Immature natural killer cell (primary cell): ENCODE results near the gene TGFB1. TPM values are rescaled to one million over a fixed set of nuclear protein-coding genes. Genes with fewer than 3 reads are reported as not detected.

Source experiments
- DNase-seq, 3 donors: peaks; one replicate each; pipeline ENCODE4 v3.0.0; 2022; ENCODE audit warnings: mixed read lengths in 1 of 3
- H3K27ac Mint-ChIP-seq, 6 donors: one replicate each; pipeline ENCODE4 v1.8.0; 2020; ENCODE audit warnings: mixed read lengths in 6 of 6, mild to moderate bottlenecking in 5 of 6, inconsistent platforms in 4 of 6, moderate library complexity in 3 of 6
- H3K27me3 Mint-ChIP-seq, 3 donors: one replicate each; pipeline ENCODE4 v1.8.0; 2020 to 2021; ENCODE audit warnings: low read depth in 3 of 3, mild to moderate bottlenecking in 3 of 3, mixed read lengths in 3 of 3, moderate library complexity in 3 of 3, inconsistent platforms in 1 of 3
- H3K36me3 Mint-ChIP-seq, 3 donors: one replicate each; pipeline ENCODE4 v1.8.0; 2020; ENCODE audit warnings: mixed read lengths in 3 of 3, inconsistent platforms in 2 of 3, mild to moderate bottlenecking in 2 of 3
- H3K4me1 Mint-ChIP-seq, 2 donors: one replicate each; pipeline ENCODE4 v1.8.0; 2020; ENCODE audit warnings: inconsistent platforms in 2 of 2, mild to moderate bottlenecking in 2 of 2, mixed read lengths in 2 of 2, moderate library complexity in 1 of 2
- H3K4me3 Mint-ChIP-seq, 5 donors: one replicate each; pipeline ENCODE4 v1.8.0; 2020; ENCODE audit warnings: mild to moderate bottlenecking in 5 of 5, mixed read lengths in 5 of 5, inconsistent platforms in 3 of 5, moderate library complexity in 3 of 5
- H3K9me3 Mint-ChIP-seq, 6 donors: one replicate each; pipeline ENCODE4 v1.8.0; 2020; ENCODE audit warnings: mild to moderate bottlenecking in 6 of 6, mixed read lengths in 6 of 6, inconsistent platforms in 4 of 6, moderate library complexity in 3 of 6
- polyA plus RNA-seq, 3 donors: library from polyadenylated mRNA; unstranded; fragments of 300-500 nt; fragmentation: Illumina TruSeq; gene quantifications; one replicate each; pipeline ENCODE4 v1.2.3, GENCODE V29; 2021

The TGFB1 gene
- polyA plus RNA-seq, 3 donors from 2014 or later: 51.4 to 196 (median 66.4) TPM

- Mint-ChIP-seq H3K27ac (peak overlapping the region; percentile 96 to 100 (median 100)), H3K36me3 (peaks cover 28 to 32% (median 30%) of the 10 kb centered on the region in 3 donors), H3K9me3 (peaks cover 0 to 1% (median 0%) of the 10 kb centered on the region in 6 donors), H3K4me1 (peaks cover 94 to 99% of the 10 kb centered on the region in 2 donors), H3K27me3 (peaks cover 46 to 56% (median 52%) of the 10 kb centered on the region in 3 donors), H3K4me3 (peak overlapping the region; percentile 91 to 98 (median 96))
- peak; percentile 88 to 90 (median 90) for DNase-seq
Observed at GRCh38 chr19:41308450-41309179, 45.1 kb downstream of the TGFB1 start.

DNA sequence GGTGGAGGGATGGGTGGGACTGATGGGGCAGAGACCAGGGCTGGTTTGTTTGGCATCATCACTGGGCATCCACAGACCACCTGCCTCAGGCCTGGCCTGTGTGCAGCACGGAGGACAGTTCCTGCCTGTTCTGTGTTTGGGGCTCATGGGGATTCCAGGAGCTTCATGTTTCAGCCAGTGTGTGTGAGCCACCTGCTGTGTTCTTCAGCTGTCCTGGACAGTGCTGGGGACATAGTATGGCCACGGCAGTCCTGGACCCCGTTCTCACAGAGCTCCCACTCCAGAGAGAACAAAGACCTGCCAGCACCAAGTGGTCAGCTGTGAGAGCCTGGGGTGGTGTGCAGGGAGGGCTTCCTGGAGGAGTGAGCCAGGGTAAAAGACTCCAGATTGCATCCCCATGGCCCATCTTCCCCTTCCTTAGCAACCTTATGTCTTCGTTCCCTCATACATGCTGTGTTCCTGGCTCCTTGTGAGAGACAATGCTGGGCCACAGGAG is 45.7 kb downstream of the TGFB1 start:
- Mint-ChIP-seq H3K4me3 (peak overlapping the region; percentile 91 to 98 (median 96)), H3K27ac (peak overlapping the region; percentile 96 to 100 (median 100)), H3K27me3 (peaks cover 47 to 53% (median 49%) of the 10 kb centered on the region in 3 donors), H3K36me3 (peaks cover 22 to 28% (median 26%) of the 10 kb centered on the region in 3 donors), H3K9me3 (no peaks in the 10 kb centered on the region), H3K4me1 (peaks cover 95 to 99% of the 10 kb centered on the region in 2 donors)
- no peak for DNase-seq

GRCh38 chr19:41307090-41307875 is 46.4 kb downstream of the TGFB1 start:
- Mint-ChIP-seq H3K27ac (peak overlapping the region; percentile 96 to 100 (median 100)), H3K27me3 (peaks cover 48 to 57% (median 53%) of the 10 kb centered on the region in 3 donors), H3K9me3 (no peaks in the 10 kb centered on the region), H3K4me1 (peaks cover 97 to 99% of the 10 kb centered on the region in 2 donors), H3K4me3 (peak overlapping the region; percentile 91 to 98 (median 96)), H3K36me3 (peaks cover 25 to 33% (median 29%) of the 10 kb centered on the region in 3 donors)
- DNase-seq: peak; percentile 58 to 61 (median 58)

- peaks cover 39 to 54% (median 52%) of the 10 kb centered on the region in 3 donors for H3K27me3 Mint-ChIP-seq
- no peaks in the 10 kb centered on the region for H3K9me3 Mint-ChIP-seq
- no peak for DNase-seq
- peak overlapping the region; percentile 91 to 98 (median 96) for H3K4me3 Mint-ChIP-seq
- peaks cover 30 to 41% (median 33%) of the 10 kb centered on the region in 3 donors for H3K36me3 Mint-ChIP-seq
- H3K4me1 Mint-ChIP-seq: peaks cover 98 to 100% of the 10 kb centered on the region in 2 donors
- H3K27ac Mint-ChIP-seq: peak overlapping the region; percentile 96 to 100 (median 100)
Observed at GRCh38 chr19:41305927-41306793, 47.6 kb downstream of the TGFB1 start.

GRCh38 chr19:41304706-41305483 is 48.8 kb downstream of the TGFB1 start:
- Mint-ChIP-seq H3K36me3 (peaks cover 33 to 45% (median 34%) of the 10 kb centered on the region in 3 donors), H3K9me3 (no peaks in the 10 kb centered on the region), H3K4me1 (peaks cover 98 to 100% of the 10 kb centered on the region in 2 donors), H3K27ac (peak overlapping the region; percentile 98 to 100 (median 100)), H3K4me3 (peak overlapping the region; percentile 11 to 95 (median 90)), H3K27me3 (peaks cover 30 to 49% (median 49%) of the 10 kb centered on the region in 3 donors)
- no peak for DNase-seq

- Mint-ChIP-seq H3K27ac (peak overlapping the region; percentile 98 to 100 (median 100)), H3K36me3 (peaks cover 33 to 52% (median 34%) of the 10 kb centered on the region in 3 donors), H3K9me3 (no peaks in the 10 kb centered on the region), H3K4me3 (peak overlapping the region; percentile 83 to 95 (median 90)), H3K4me1 (peaks cover 100% of the 10 kb centered on the region in 2 donors), H3K27me3 (peaks cover 22 to 45% (median 41%) of the 10 kb centered on the region in 3 donors)
- DNase-seq: peak in 2 of 3 donors; percentile 54 to 55
Observed at GRCh38 chr19:41303954-41304353, 49.8 kb downstream of the TGFB1 start.

GRCh38 chr19:41302624-41303351 is 50.9 kb downstream of the TGFB1 start:
- Mint-ChIP-seq H3K4me1 (peaks cover 100% of the 10 kb centered on the region in 2 donors), H3K4me3 (peak overlapping the region; percentile 83 to 95 (median 90)), H3K27ac (peak overlapping the region; percentile 98 to 100 (median 100)), H3K27me3 (peaks cover 16 to 42% (median 41%) of the 10 kb centered on the region in 3 donors), H3K36me3 (peaks cover 33 to 52% (median 34%) of the 10 kb centered on the region in 3 donors), H3K9me3 (no peaks in the 10 kb centered on the region)
- DNase-seq: peak; percentile 94 to 95 (median 95)

- Mint-ChIP-seq H3K4me3 (peak overlapping the region in 1 of 5 donors; percentile 47), H3K9me3 (no peaks in the 10 kb centered on the region), H3K27me3 (peaks cover 12 to 33% (median 32%) of the 10 kb centered on the region in 3 donors), H3K36me3 (peaks cover 23 to 58% (median 31%) of the 10 kb centered on the region in 3 donors), H3K27ac (peak overlapping the region; percentile 98 to 100 (median 100)), H3K4me1 (peaks cover 100% of the 10 kb centered on the region in 2 donors)
- no peak for DNase-seq
Observed at GRCh38 chr19:41300555-41300954, 53.2 kb downstream of the TGFB1 start.

GRCh38 chr19:41299755-41300089 is 54.0 kb downstream of the TGFB1 start:
- peak overlapping the region; percentile 98 to 100 (median 100) for H3K27ac Mint-ChIP-seq
- peaks cover 94 to 100% of the 10 kb centered on the region in 2 donors for H3K4me1 Mint-ChIP-seq
- no peaks in the 10 kb centered on the region for H3K9me3 Mint-ChIP-seq
- peaks cover 12 to 33% (median 32%) of the 10 kb centered on the region in 3 donors for H3K27me3 Mint-ChIP-seq
- peaks cover 21 to 58% (median 35%) of the 10 kb centered on the region in 3 donors for H3K36me3 Mint-ChIP-seq
- peak in 2 of 3 donors; percentile 49 to 50 for DNase-seq
- H3K4me3 Mint-ChIP-seq: peak overlapping the region; percentile 22 to 62 (median 55)

GRCh38 chr19:41299046-41299754 is 54.5 kb downstream of the TGFB1 start:
- Mint-ChIP-seq H3K36me3 (peaks cover 24 to 59% (median 35%) of the 10 kb centered on the region in 3 donors), H3K27ac (peak overlapping the region; percentile 98 to 100 (median 100)), H3K4me1 (peaks cover 89 to 98% of the 10 kb centered on the region in 2 donors), H3K4me3 (peak overlapping the region; percentile 28 to 62 (median 55)), H3K27me3 (peaks cover 11 to 32% (median 30%) of the 10 kb centered on the region in 3 donors), H3K9me3 (no peaks in the 10 kb centered on the region)
- DNase-seq: peak in 1 of 3 donors; percentile 24

- Mint-ChIP-seq H3K36me3 (peaks cover 21 to 61% (median 34%) of the 10 kb centered on the region in 3 donors), H3K4me3 (peak overlapping the region; percentile 23 to 62 (median 55)), H3K4me1 (peaks cover 82 to 91% of the 10 kb centered on the region in 2 donors), H3K27ac (peak overlapping the region; percentile 98 to 100 (median 100)), H3K9me3 (no peaks in the 10 kb centered on the region), H3K27me3 (peaks cover 10 to 27% (median 25%) of the 10 kb centered on the region in 3 donors)
- DNase-seq: peak; percentile 76 to 79 (median 77)
Observed at GRCh38 chr19:41298348-41298964, 55.3 kb downstream of the TGFB1 start.
